ENCODE measurements around the gene EEIG1.
A peak's percentile ranks its signal among the peaks of the same experiment; 100 is the strongest.

The EEIG1 gene

DNA sequence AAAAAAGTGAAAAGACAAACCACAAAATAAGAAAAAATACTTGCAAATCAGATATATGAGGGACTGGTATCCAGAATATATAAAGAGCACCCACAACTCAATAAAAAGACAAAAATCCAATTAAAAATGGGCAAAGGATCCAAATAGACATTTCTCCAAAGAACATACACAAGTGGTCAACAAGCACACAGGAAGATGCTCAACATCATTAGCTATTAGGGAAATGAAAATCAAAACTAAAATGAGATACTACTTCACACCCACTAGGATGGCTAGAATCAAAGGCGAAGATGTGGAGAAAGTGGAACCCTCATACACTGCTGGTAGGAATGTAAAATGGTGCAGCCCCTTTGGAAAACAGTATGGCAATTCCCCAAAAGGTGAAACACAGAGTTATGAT lies 22.1 kb downstream of the EEIG1 start:
- no peak for DNase-seq

- DNase-seq: peak; percentile 97
These were observed 25.3 kb downstream of the EEIG1 start for GRCh38 chr9:127955294-127956015.

GRCh38 chr9:127954831-127955293 lies 25.9 kb downstream of the EEIG1 start:
- DNase-seq: no peak

DNA sequence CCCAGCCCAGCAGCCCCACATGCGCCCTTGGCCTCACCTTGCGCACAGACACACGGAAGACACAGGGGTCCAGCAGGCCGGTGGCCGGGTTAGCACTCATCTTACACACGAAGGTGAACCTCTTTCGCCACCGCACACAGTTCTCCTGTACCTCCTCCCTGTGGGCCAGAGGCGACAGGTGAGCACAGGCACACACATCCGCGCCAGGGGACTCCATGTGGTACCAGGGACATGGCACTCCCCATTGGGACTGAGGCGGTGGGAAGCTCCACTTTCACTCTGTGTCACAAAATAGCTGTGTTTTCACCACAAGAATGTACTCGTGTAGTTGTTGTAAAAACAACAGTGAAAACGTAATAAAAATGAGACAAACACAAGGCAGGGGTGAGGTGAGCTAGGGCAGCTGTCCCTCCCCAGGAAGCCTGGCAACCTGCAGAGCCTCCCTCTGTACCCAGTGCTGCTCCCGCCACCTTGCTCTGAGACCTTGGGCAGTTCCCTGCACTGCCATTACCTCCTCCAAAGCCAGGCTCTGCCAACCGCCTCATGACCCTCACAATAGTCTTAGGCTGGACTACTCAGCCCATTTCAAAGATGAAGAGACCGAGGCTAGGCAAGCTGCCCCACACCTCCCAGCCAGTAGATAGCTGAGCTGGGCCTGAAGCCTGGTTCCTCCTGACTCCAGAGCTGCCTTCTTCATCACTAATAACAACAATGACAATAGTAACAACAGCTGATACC lies 26.9 kb downstream of the EEIG1 start:
- no peak for DNase-seq

DNA sequence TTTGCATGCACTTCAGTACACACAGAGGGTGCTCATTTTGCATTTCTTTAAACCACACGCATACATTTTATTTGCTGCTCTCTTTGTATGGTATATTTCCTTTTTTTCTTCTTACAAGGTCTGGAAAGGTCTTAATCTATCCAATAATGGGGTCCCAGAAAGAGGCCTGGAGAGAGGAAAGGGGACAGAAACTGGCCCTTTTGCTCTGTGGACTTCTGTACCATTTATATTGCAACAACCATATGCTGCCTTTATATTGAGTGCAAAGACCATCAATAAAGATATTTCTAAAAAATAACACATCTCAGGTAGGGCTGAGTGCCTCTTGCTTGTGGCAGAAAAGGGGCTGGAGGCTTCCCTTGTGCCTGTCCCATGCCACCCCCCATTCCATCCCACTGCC lies 27.6 kb downstream of the EEIG1 start:
- DNase-seq: no peak

DNA sequence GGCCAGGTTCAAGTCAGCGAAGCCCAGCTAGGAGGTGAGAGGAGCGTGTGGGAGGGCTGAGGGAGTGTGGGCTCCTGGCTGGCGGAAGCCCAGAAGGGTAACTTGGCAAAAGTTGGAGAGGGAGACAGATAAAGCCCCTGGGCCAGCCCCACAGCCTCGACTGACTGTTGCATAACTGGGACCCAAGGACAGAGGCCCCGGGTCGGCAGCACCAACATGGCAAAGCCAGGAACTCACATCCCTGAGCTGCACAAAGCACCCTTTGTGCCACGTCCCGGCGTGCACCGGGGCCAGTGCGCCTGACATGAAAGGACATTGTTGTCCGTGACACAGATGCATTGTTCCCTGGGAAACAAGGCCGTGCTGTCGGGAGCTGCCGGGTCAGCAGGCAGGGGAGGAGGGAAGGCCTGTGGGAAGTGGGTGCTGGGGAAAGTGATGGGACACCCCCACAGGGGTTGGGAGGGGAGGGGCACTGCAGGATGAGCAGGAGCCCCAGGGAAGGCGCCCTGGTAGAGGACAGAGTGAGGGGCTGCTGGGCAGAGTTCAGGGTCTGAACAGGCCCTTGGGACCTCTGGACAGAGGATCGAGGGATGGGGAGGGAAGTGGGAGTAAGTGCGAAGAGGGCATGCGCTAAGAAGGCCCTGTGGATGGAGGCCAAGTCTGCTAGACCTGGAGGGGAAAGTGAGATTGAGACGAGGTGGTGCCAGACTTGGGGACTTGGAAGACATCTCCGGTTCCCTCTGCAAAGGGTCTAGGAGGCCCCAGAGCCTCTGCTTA lies 30.1 kb downstream of the EEIG1 start:
- no peak for DNase-seq

DNA sequence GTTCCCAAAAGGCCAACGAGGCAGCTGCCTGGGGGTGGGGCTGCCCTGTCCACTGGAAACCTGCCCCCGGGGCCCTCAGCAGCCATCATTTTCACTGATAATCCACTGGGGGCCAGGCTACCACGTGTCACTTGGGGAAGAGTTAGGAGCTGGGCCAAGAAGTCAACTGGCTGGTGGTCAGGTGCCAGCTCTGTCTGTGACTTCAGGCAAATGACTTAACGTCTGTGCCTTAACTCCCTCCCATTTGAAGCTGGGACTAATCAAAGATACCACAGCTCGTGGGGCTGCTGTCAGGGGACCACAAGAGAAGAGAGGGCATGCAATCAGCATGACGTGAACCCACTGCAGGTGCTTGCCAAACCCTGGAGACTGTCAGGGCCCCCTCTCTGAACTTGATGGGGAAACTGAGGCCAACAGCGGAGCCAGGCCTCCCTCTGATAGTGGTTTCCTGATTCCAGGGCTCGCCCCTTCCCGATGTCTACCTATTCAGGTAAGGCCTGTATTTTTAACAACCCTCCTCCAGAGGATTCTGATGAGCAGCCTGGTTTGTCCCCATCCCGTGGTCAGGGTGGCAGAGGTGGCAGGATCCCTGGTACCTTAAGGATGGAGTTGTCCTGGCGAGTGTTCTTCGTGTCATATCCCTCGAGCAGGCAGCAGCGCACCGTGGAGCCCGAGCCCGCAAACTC lies 30.8 kb downstream of the EEIG1 start:
- no peak for DNase-seq

DNA sequence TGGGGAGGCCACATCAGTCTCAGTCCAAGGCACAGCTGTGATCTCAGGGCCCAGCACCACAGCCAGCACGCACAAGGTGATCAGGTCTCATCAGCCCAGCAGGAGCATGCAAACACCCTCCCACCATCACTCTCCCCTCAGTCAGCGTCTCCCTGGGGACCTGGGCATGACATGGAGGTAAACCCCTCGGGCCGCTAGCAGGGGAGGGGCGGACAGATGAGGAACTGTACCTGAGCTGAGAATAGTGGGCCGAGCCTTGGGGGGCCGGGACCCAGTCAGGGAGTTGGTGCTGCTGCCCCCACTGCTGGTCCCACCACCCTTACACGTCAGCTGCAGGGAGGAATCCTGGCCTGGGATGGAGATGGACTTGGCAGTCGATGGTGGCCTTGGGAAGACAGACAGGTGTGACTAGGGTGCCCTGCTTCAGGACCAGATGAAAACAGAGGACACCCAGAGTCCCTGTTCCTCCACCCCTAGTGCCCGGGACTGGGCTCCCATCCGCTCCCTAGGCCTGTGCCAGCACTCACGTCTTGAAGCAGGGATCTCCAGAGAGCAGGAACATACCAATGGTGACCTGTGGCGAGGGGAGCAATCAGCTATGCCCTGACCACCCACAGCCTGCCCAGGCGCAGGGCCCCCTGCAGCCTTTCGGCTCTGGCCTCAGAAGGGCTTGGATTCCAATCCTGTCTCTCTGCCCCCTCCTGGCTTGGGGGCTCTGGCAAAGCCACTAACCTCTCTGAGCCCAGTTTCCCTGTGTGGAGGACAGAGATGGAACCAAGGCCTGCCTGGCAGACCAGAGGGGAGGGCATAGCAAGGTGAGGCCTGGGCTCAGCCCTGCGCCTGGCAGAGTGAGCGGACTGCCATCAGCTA lies 32.7 kb downstream of the EEIG1 start:
- DNase-seq: no peak

DNA sequence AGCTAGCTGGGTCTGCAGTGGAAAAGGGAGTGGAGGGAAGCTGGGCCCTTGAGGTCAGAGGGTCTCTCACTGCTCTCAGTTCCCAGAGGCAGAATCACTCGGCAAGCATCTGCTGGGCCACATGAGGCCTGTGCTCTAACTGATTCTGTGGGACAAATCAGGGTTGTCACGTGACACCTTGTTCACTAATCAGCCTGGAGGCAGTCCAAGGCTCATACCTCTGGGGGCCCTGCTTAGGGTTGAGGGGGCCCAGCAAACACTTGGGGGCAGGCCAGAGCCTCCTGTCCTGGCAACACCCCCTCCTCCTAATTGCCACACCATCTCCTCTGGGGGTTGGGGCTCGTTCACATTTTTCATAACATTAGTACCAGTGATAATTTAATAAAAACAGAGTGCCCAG lies 34.1 kb downstream of the EEIG1 start:
- no peak for DNase-seq

- no peak for DNase-seq
These were observed 34.8 kb downstream of the EEIG1 start for GRCh38 chr9:127945942-127946341.

GRCh38 chr9:127945338-127945737 lies 35.5 kb downstream of the EEIG1 start:
- DNase-seq: no peak

DNA sequence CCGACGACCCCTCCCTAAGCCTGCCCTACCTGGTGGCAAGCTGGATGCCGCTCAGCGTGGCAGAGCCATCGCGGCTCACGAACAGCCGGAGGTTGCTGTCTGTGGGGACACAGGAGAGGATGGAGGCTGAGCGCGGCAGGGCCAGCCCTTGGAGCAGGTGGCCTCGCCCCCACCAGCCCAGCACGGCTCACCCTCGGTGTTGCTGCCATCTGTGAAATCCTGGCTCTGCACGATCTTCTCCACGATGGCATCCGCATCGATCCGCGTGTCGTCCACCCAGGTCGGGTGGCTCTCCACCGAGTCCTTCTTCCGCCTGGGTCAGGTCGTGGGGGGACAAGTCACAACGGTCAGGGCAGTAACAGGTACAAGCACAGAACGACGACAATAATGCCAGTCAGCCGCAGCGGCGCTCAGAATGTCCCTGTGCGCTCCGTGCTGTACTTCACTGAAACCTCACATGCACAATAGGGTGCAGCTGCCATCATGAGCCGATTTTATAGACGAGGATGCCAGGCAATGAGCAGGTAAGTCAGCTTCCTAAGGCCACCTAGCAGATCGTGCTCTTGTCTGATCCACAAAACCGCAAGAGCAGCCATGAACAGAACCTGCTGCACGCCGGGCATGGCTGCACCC lies 36.1 kb downstream of the EEIG1 start:
- no peak for DNase-seq

DNA sequence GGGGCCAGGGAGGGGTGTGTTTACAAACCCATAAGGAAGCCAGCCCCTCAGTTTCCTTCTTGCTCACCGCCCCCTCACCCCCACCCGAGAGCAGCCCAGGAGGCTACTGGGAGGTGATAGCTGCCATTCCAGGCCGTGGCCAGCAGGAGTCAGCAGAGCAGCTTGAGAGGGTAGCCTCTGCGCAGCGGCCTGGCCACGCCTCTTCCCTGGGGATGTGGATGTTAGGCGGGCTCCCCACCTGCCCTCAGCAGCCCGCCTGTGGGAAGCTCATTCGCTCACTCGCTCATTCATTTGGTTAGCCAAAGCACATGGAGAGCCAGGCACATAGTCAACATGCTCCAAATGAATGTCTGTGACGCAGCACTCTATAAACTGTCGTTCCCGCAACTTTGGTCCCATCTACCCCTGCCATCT lies 37.1 kb downstream of the EEIG1 start:
- DNase-seq: peak; percentile 36

DNA sequence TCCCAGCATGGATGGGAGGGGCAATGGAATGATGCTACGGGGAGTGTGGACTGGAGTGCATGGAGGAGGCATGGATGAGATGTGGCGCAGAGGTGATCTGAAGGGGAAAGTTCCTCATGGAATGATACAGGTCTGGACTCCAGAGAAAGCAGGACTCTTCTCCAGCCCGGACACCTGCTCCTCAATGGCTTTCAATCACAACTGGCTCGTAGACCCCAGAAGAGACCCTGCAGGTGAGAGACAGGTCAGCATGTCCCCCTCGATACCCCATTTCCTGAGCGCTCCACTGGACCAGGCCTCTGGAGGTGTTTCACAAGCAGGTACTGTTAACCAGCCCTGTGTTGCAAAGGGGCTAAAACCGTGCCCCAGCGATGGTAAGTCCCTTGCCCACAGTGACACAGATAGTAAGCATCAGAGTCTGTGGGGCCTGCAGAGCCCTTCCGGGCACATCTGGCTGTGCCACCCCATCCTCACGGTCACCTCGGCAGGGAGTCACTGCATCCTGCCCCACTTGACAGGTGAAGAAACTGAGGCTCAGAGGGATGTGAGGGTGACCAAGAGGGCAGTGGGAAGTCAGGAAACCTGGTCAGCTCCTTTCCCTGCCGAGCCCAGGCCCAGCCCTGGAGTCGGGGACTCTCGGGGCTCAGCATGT lies 37.7 kb downstream of the EEIG1 start:
- DNase-seq: no peak

DNA sequence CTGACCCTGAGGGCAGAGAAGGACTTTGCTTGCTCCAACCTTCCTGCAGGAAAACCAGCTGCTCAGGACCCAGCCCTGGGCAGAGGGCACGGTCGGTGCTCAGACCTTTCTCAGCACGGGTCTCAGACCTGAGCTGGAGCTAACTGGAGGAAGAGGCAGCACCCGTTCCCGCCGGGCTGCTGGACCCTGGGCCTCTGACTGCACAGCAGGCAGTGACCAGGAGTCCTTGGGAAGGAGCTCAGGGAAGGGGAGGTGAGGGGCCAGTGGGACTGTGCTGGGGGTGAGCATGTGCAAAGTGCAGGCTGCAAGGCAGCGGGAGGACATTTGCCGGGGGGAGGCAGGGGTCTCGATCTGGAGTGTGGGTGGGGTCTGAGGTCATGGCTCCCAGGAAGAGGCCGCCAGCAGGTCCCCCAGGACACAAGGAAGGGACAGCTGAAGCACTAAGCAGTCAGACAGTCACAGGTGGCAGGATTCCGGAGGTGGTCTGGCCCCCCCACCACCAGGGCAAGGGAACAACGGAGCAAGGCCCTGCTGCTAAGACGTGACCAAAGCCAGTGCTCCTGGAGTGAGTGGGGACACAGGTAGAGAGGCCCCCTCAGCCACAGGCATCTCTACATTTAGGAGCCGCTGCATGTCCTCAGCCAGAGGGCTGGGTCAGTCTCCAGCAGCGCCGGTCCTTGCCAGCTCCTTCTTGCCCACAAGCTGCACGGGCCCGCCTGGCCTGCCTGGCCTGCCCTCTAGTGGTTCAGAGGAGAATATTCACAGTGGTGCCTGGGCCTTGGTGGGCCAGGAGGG lies 38.4 kb downstream of the EEIG1 start:
- DNase-seq: no peak

DNA sequence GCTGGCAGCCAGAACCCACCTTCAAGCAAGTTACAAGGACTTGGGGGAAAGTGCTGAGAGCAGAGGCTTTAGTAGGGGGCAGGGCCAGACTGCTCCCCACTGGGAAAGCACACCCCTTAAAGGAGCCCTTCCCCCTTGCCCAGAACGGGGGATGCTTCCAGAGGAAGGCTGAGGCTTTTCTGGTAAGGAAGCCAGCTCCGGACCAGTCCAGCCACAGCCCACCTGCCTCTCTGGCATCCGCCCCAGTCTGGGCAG lies 38.9 kb downstream of the EEIG1 start:
- no peak for DNase-seq

DNA sequence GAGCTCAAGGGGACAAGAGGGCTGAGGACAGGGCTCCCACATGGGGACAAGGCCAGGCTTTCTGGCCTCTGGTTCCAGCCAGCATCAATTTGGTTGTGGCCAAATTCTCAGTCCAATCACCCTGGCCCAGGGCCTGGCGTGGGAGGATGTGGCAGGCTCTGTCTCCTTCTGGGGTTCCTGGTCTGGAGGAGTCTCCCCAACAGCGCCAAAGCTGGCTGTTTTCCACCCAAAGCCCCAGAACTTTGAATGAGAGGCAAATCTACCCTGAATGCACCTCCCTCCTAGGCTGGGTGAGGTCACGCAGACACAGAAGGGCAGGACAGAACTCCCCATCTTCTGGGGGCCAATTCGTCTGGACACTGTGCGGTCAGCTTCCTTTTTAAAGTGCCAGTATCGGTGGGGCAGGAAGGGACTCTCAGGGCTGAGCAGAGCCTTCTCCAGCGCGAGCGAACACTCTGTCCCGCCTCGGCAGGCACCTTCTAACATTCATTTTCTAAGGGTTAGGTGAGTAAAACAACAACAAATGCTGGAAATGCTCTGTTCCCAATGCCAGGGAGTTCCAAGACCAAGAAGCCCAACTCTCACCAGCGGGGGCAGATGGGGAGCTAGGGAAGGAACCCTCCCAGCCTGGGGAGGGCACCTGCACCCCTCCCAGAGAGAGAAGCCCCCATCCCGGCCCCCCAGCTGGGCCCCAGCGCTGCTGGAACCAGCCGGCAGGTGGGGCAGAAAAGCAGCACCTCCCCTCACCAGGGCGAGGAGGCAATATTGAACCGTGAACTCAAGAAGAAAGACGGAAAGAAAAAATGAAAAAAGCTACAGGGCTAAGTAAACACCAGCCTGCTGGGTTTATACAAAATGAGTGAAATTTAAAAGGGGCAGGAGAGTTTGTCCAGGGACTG lies 39.5 kb downstream of the EEIG1 start:
- DNase-seq: no peak

DNA sequence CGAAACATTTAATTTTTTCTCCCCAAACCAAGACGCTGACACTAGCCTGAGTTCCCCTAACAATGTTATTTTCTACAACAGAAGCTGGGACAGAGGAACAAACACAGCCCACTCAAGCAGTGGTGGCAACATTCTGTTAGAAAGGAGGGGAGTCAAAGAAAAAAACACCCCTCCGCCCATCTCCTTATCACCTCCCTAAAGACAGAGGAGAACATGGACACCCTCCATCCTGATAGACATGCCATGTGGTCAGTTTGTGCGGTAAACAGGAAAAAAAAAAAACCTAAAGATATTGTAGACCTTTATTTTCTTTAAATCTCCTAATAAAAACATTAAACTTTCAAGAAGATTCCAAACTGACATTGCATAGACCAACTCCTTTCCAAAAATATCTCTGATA lies 40.2 kb downstream of the EEIG1 start:
- no peak for DNase-seq

DNA sequence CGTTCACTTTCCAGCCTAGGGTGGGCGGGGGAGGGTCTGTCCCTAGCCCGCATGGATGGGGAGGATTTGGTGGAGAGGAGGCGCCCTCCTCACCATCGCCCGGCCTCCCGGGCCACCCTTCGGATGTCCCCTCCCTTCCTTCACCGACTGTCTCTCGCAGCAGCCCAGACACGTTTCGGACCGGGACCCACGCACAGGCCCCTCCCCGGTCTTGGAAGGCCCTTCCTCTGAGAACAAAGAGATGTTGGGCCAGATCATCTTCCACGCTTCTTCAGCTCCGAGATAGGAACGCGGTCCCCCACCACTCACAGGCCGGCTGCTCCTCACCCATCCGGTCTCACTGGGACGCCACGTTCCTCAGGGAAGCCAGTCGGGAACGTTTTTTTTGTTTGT lies 42.5 kb downstream of the EEIG1 start:
- no peak for DNase-seq
